Hypothalamus (tissue), 51 donors: ENCODE results near the gene DLG5.

Experiments
- DNase-seq, 51 donors: peaks; one replicate each; lab custom pipeline; 2025; lab: John Stamatoyannopoulos, UW

The DLG5 gene

GRCh38 chr10:77872947-77873535 is 53.5 kb downstream of the DLG5 start:
- DNase-seq, result no peak

GRCh38 chr10:77872151-77872946 is 54.2 kb downstream of the DLG5 start:
- peak in 49 of 51 donors; percentile 28 to 94 (median 77) for DNase-seq

GRCh38 chr10:77869626-77870420 is 56.7 kb downstream of the DLG5 start:
- no peak for DNase-seq

- DNase-seq, result no peak
Observed at GRCh38 chr10:77868523-77868922, 58.0 kb downstream of the DLG5 start.

- DNase-seq, result no peak
Observed at GRCh38 chr10:77867124-77867719, 59.3 kb downstream of the DLG5 start.

GRCh38 chr10:77866598-77866997 is 60.0 kb downstream of the DLG5 start:
- DNase-seq, result no peak

GRCh38 chr10:77865580-77866324 is 60.8 kb downstream of the DLG5 start:
- peak in 3 of 51 donors; percentile 6 to 24 (median 21) for DNase-seq

GRCh38 chr10:77864151-77864851 is 62.3 kb downstream of the DLG5 start:
- no peak for DNase-seq

GRCh38 chr10:77863446-77863845 is 63.1 kb downstream of the DLG5 start:
- DNase-seq, result no peak

GRCh38 chr10:77862595-77862994 is 64.0 kb downstream of the DLG5 start:
- no peak for DNase-seq

GRCh38 chr10:77861366-77861765 is 65.2 kb downstream of the DLG5 start:
- no peak for DNase-seq

GRCh38 chr10:77859865-77860282 is 66.7 kb downstream of the DLG5 start:
- no peak for DNase-seq

GRCh38 chr10:77859200-77859864 is 67.2 kb downstream of the DLG5 start:
- no peak for DNase-seq

GRCh38 chr10:77857272-77857671 is 69.3 kb downstream of the DLG5 start:
- DNase-seq, result peak in 3 of 51 donors; percentile 20 to 30 (median 25)

GRCh38 chr10:77856566-77856965 is 70.0 kb downstream of the DLG5 start:
- DNase-seq, result no peak

- DNase-seq, result no peak
Observed at GRCh38 chr10:77855404-77856155, 71.0 kb downstream of the DLG5 start.

GRCh38 chr10:77854115-77854514 is 72.4 kb downstream of the DLG5 start:
- no peak for DNase-seq

GRCh38 chr10:77853256-77853655 is 73.3 kb downstream of the DLG5 start:
- no peak for DNase-seq
